ENCODE measurements around the gene NMNAT2.
"Not testable (repeated sequence)": the region's sequence is repeated elsewhere in the genome, so short reads cannot be mapped to it uniquely, and the experiment has no call there.

Gene NMNAT2

GRCh38 chr1:183259924-183260323 is 158.3 kb downstream of the NMNAT2 start:
- no peak for DNase-seq (ENCODE audit: low read depth)

- DNase-seq (ENCODE audit: low read depth): no peak
Measured at GRCh38 chr1:183255073-183255472, 163.1 kb downstream of the NMNAT2 start.

GRCh38 chr1:183251959-183252450 is 166.2 kb downstream of the NMNAT2 start:
- no peak for DNase-seq (ENCODE audit: low read depth)

GRCh38 chr1:183251101-183251958 is 166.8 kb downstream of the NMNAT2 start:
- no peak for DNase-seq (ENCODE audit: low read depth)

GRCh38 chr1:183249941-183250452 is 168.2 kb downstream of the NMNAT2 start:
- DNase-seq (ENCODE audit: low read depth): peak; percentile 24

- no peak for DNase-seq (ENCODE audit: low read depth)
Measured at GRCh38 chr1:183248989-183249691, 169.0 kb downstream of the NMNAT2 start.

GRCh38 chr1:183247931-183248330 is 170.2 kb downstream of the NMNAT2 start:
- no peak for DNase-seq (ENCODE audit: low read depth)

- no peak for DNase-seq (ENCODE audit: low read depth)
Measured at GRCh38 chr1:183247484-183247883, 170.7 kb downstream of the NMNAT2 start.

- DNase-seq (ENCODE audit: low read depth): no peak
Measured at GRCh38 chr1:183247066-183247465, 171.1 kb downstream of the NMNAT2 start.

- no peak for DNase-seq (ENCODE audit: low read depth)
Measured at GRCh38 chr1:183246436-183246835, 171.7 kb downstream of the NMNAT2 start.

GRCh38 chr1:183245357-183245756 is 172.8 kb downstream of the NMNAT2 start:
- no peak for DNase-seq (ENCODE audit: low read depth)

GRCh38 chr1:183244466-183244865 is 173.7 kb downstream of the NMNAT2 start:
- DNase-seq (ENCODE audit: low read depth): peak; percentile 98

GRCh38 chr1:183243161-183244050 is 174.8 kb downstream of the NMNAT2 start:
- DNase-seq (ENCODE audit: low read depth): peak; percentile 65

GRCh38 chr1:183242556-183242955 is 175.6 kb downstream of the NMNAT2 start:
- DNase-seq (ENCODE audit: low read depth): no peak

GRCh38 chr1:183241471-183241870 is 176.7 kb downstream of the NMNAT2 start:
- DNase-seq (ENCODE audit: low read depth): no peak

- DNase-seq (ENCODE audit: low read depth): not testable (repeated sequence)
Measured at GRCh38 chr1:183240853-183241252, 177.3 kb downstream of the NMNAT2 start.

- no peak for DNase-seq (ENCODE audit: low read depth)
Measured at GRCh38 chr1:183240526-183240825, 177.7 kb downstream of the NMNAT2 start.

GRCh38 chr1:183239793-183240525 is 178.2 kb downstream of the NMNAT2 start:
- DNase-seq (ENCODE audit: low read depth): no peak

- DNase-seq (ENCODE audit: low read depth): no peak
Measured at GRCh38 chr1:183239220-183239742, 178.9 kb downstream of the NMNAT2 start.

- DNase-seq (ENCODE audit: low read depth): peak; percentile 85
Measured at GRCh38 chr1:183238071-183238470, 180.1 kb downstream of the NMNAT2 start.

GRCh38 chr1:183237046-183237445 is 181.1 kb downstream of the NMNAT2 start:
- no peak for DNase-seq (ENCODE audit: low read depth)
